ENCODE results near the gene CASZ1.

The CASZ1 gene

DNA sequence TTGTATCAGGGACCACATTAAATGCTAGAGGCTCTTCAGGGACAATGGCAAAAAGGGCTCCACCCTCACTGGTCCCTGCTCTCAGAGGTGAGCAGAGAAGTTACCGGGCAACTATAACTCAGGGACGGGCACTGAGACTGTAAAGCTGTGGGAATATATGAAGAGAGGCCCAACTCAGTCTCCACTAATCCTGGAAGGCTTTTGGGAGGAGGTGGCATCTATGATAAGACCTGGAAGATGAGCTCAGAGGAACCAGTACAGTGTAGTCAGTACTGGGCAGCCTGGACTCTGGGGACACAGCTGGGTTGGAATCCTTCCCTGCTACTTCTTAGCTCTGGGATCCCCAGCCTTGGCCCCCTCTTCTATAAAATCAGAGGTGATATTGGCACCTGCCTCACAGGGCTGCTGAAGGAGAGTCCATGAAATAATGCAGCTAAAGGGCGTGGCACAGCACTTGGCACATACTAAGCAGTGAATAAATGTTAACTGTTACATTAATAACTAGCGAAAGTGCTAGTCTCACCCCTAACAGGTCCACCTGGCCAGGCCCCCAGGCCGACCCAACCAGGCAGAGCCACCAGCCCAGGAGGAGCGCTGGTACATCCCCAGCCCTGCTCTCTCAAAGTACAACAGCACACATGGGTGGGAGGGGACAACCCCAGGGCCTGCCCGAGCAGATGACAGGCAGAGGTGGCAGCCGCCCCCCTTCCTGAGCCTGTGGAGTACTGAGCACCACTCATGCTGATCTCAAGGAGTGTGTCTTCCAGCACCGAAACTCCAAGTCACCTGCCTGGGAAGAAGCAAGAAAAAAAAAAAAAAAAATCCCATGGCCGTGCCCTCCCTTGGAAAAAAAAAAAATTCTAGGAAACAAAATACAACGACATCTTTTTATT is 62.7 kb downstream of the CASZ1 start:
- no peak for DNase-seq (ENCODE audit: extremely low read depth, low read depth)
- no peak overlapping the region for H3K4me3 ChIP-seq (replicated peaks; ENCODE audit: low read depth, low read length)
- TF ChIP-seq CTCF (IDR thresholded peaks at IDR 0.05; ENCODE audit: low read depth, low read length, missing control alignments): no peak

DNA sequence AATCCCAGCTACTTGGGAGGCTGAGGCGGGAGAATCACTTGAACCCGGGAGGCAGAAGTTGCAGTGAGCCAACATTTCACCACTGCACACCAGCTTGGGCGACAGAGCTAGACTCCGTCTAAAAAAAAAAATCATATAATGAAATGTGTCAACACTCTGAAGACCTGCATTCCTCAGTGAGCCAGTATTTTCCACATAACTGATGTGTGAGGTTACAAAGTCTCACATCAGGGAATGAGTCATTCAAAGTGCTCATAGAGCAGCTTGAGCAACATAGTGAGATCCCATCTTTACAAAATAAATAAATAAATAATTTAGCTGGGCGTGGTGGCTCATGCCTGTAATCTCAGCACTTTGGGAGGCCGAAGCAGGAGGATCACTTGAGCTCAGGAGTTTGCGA is 65.5 kb downstream of the CASZ1 start:
- peak; percentile 19 for DNase-seq (ENCODE audit: extremely low read depth, low read depth)
- no peak for TF ChIP-seq CTCF (IDR thresholded peaks at IDR 0.05; ENCODE audit: low read depth, low read length, missing control alignments)
- H3K4me3 ChIP-seq (replicated peaks; ENCODE audit: low read depth, low read length): no peak overlapping the region

GRCh38 chr1:10728595-10729410 is 67.6 kb downstream of the CASZ1 start:
- DNase-seq (ENCODE audit: extremely low read depth, low read depth): no peak
- no peak for TF ChIP-seq CTCF (IDR thresholded peaks at IDR 0.05; ENCODE audit: low read depth, low read length, missing control alignments)
- no peak overlapping the region for H3K4me3 ChIP-seq (replicated peaks; ENCODE audit: low read depth, low read length)

GRCh38 chr1:10727751-10728232 is 68.7 kb downstream of the CASZ1 start:
- DNase-seq (ENCODE audit: extremely low read depth, low read depth): no peak
- H3K4me3 ChIP-seq (replicated peaks; ENCODE audit: low read depth, low read length): no peak overlapping the region
- no peak for TF ChIP-seq CTCF (IDR thresholded peaks at IDR 0.05; ENCODE audit: low read depth, low read length, missing control alignments)

DNA sequence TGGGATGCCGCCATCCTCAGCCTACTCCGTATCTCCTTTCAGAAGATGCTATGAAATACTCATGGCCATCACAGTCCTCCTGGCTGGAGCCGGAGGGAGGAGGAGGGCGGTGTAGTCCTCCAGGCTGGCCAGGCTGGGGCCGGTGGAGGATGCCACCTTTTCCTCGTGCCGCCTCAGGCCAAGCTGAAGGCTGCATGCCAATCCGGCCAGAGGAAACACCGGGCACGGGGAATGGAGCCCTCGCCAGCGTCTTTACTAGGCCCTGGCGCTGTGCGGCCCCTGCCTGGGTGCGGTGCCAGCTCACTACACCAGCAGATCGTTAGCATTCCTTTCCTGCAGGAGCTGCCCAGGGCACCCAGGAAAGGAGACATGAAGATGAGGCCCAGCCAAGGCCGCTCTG is 70.1 kb downstream of the CASZ1 start:
- H3K4me3 ChIP-seq (replicated peaks; ENCODE audit: low read depth, low read length): no peak overlapping the region
- no peak for TF ChIP-seq CTCF (IDR thresholded peaks at IDR 0.05; ENCODE audit: low read depth, low read length, missing control alignments)
- no peak for DNase-seq (ENCODE audit: extremely low read depth, low read depth)

DNA sequence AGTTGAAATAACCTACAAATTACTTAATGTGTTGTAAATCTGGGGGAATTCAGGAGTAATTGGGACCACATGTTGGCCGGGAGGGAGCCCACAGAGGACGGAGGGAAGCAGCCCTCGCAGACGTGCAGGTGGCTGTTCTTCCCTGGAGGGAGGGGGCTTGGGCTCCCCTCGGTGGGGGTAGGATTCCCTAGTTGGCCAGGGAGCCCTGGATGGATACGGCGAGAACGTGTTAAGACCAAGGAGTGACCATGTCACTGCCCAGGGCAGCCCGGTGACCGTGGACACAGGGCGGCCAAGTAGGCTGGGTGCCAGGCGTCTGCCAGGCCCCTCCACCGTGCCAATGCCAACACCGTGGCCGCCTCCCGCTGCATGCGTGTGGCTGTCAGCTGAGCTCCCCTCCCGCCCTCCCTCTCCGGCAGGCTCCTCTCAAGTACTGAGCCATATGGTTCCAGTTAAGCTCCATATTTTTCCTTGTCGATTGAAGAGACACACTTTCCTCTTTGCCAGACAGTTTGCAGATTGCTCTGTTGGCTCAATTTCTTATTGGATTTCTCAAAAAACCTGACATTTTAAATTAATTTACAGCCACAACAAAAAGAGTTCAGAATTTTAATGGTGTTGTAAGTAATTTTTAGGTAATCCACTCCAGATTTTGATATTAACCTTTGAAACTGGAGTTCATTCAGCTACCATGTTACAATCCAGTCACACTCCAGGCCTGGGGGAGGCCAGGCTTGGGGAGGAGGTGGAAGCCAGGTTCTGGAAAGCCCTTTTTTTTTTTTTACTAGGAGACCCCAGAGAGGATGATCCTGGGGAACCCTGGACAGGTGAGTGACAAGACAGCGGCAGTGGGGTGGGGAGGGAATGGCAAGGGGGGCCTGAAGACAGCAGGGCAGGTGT is 71.2 kb downstream of the CASZ1 start:
- no peak overlapping the region for H3K4me3 ChIP-seq (replicated peaks; ENCODE audit: low read depth, low read length)
- peak; percentile 66 for DNase-seq (ENCODE audit: extremely low read depth, low read depth)
- no peak for TF ChIP-seq CTCF (IDR thresholded peaks at IDR 0.05; ENCODE audit: low read depth, low read length, missing control alignments)

Data from HFF-Myc (cell line).